GM23338 (cell line): Measurements from ENCODE around the gene GPT2. TPM values are rescaled to one million over a fixed set of nuclear protein-coding genes. Genes with fewer than 3 reads are reported as not detected.

ENCODE experiments used
- ATAC-seq: fragments of 200-7000 bp; cut with Tn5 transposase; 3 replicates; pipeline ENCODE4 v1.9.1; 2020
- DNase-seq: peaks from one replicate; pipeline ENCODE4 v3.0.0-alpha.2; 2015; ENCODE audit warnings: low spot score
- H2AFZ ChIP-seq: fragments of 200-600 bp; sonication (generic); 2 replicates; pipeline ENCODE4 v1.8.0; 2016; ENCODE audit warnings: antibody characterized with exemption, mild to moderate bottlenecking, moderate library complexity
- H3F3A ChIP-seq: fragments of 200-600 bp; sonication (generic); replicated peaks from 2 replicates; pipeline ENCODE4 v1.8.0; 2017; ENCODE audit warnings: antibody characterized with exemption, mixed run types, low read depth
- H3K27ac ChIP-seq: fragments of 200-600 bp; sonication (generic); 2 replicates; pipeline ENCODE4 v1.6.1; 2016; ENCODE audit warnings: low read depth
- H3K27me3 ChIP-seq: fragments of 200-600 bp; sonication (generic); 2 replicates; pipeline ENCODE4 v1.8.0; 2016; ENCODE audit warnings: mild to moderate bottlenecking, mixed run types, moderate library complexity; ENCODE audit not compliant: insufficient read depth
- H3K36me3 ChIP-seq: fragments of 200-600 bp; sonication (generic); 2 replicates; pipeline ENCODE4 v1.8.0; 2016; ENCODE audit warnings: mild to moderate bottlenecking; ENCODE audit not compliant: insufficient read depth
- H3K4me1 ChIP-seq: fragments of 200-600 bp; sonication (generic); 2 replicates; pipeline ENCODE4 v1.8.0; 2016; ENCODE audit warnings: mild to moderate bottlenecking, moderate library complexity; ENCODE audit not compliant: insufficient read depth
- H3K4me2 ChIP-seq: fragments of 200-600 bp; sonication (generic); 2 replicates; pipeline ENCODE4 v1.7.1; 2017; ENCODE audit warnings: mixed run types
- H3K4me3 ChIP-seq: fragments of 200-600 bp; sonication (generic); 2 replicates; pipeline ENCODE4 v1.6.1; 2016; ENCODE audit warnings: mixed run types
- H3K79me2 ChIP-seq: fragments of 200-600 bp; sonication (generic); replicated peaks from 2 replicates; pipeline ENCODE4 v1.8.0; 2017; ENCODE audit warnings: mild to moderate bottlenecking; ENCODE audit not compliant: insufficient read depth
- H3K9me2 ChIP-seq: fragments of 200-600 bp; sonication (generic); 2 replicates; pipeline ENCODE4 v1.8.0; 2017; ENCODE audit not compliant: insufficient read depth
- H4K20me1 ChIP-seq: fragments of 200-600 bp; sonication (generic); replicated peaks from 2 replicates; pipeline ENCODE4 v1.8.0; 2017; ENCODE audit warnings: mild to moderate bottlenecking; ENCODE audit not compliant: insufficient read depth
- H3K27ac Mint-ChIP-seq: 2 replicates; pipeline ENCODE4 v1.8.0; 2020; ENCODE audit warnings: inconsistent platforms, mild to moderate bottlenecking, moderate library complexity, mixed read lengths
- H3K27me3 Mint-ChIP-seq: 3 replicates; pipeline ENCODE4 v1.8.0; 2022; ENCODE audit warnings: low read depth, mild to moderate bottlenecking, moderate library complexity, mixed read lengths, inconsistent platforms; ENCODE audit not compliant: insufficient read depth, poor library complexity
- H3K36me3 Mint-ChIP-seq: 3 replicates; pipeline ENCODE4 v1.8.0; 2021; ENCODE audit warnings: low read depth, mild to moderate bottlenecking, inconsistent platforms, moderate library complexity, mixed read lengths
- H3K4me1 Mint-ChIP-seq: 3 replicates; pipeline ENCODE4 v1.8.0; 2020; ENCODE audit warnings: mild to moderate bottlenecking, inconsistent platforms, mixed read lengths
- H3K4me3 Mint-ChIP-seq: 3 replicates; pipeline ENCODE4 v1.8.0; 2021; ENCODE audit warnings: moderate library complexity, mild to moderate bottlenecking, inconsistent platforms, mixed read lengths
- H3K9me3 Mint-ChIP-seq: 3 replicates; pipeline ENCODE4 v1.8.0; 2020; ENCODE audit warnings: moderate library complexity, mild to moderate bottlenecking, inconsistent platforms, mixed read lengths
- EZH2 ChIP-seq: fragments of 200-600 bp; sonication (generic); IDR thresholded peaks from one replicate; pipeline ENCODE4 v1.8.0; 2017; ENCODE audit warnings: antibody characterized with exemption, mild to moderate bottlenecking, low read depth; ENCODE audit not compliant: unreplicated experiment
- ZNF331 ChIP-seq: fragments of 250-450 bp; sonication (Bioruptor Pico); IDR thresholded peaks from 2 replicates; pipeline ENCODE4 v1.5.0; 2020; ENCODE audit warnings: low read depth, mild to moderate bottlenecking, moderate library complexity
- polyA plus RNA-seq: library from polyadenylated mRNA; unstranded; fragments of >200 nt; fragmentation: Nextera tagmentation; extraction: Ambion mirVana; gene quantifications from 2 replicates; pipeline ENCODE4 v1.2.1, GENCODE V29; 2016
- total RNA-seq: library from RNA; depleted of rRNA; stranded (reverse); fragments of >200 nt; shearing (Covaris generic); gene quantifications from 2 replicates; pipeline ENCODE4 v1.2.3, GENCODE V29; 2014
- TF ChIP-seq, protein P1 (sequence below): fragments of 250-450 bp; sonication (Bioruptor Pico); IDR thresholded peaks from 2 replicates; pipeline ENCODE4 v1.5.0; 2020; ENCODE audit warnings: mild to moderate bottlenecking, moderate library complexity
- TF ChIP-seq, protein P2 (sequence below), 2 experiments: fragments of 200-600 bp in 1 of 2; sonication (generic) in 1 of 2; conservative IDR thresholded peaks; 2 replicates each; pipeline versions ENCODE4 v1.5.1 to v1.6.1; 2016 to 2017; ENCODE audit warnings: antibody characterized with exemption in 2 of 2, low read depth in 2 of 2, mild to moderate bottlenecking in 2 of 2, moderate library complexity in 1 of 2

The GPT2 gene
- total and polyA plus RNA-seq, 2 experiments from 2014 or later = 48.5 to 81.0 TPM

DNA sequence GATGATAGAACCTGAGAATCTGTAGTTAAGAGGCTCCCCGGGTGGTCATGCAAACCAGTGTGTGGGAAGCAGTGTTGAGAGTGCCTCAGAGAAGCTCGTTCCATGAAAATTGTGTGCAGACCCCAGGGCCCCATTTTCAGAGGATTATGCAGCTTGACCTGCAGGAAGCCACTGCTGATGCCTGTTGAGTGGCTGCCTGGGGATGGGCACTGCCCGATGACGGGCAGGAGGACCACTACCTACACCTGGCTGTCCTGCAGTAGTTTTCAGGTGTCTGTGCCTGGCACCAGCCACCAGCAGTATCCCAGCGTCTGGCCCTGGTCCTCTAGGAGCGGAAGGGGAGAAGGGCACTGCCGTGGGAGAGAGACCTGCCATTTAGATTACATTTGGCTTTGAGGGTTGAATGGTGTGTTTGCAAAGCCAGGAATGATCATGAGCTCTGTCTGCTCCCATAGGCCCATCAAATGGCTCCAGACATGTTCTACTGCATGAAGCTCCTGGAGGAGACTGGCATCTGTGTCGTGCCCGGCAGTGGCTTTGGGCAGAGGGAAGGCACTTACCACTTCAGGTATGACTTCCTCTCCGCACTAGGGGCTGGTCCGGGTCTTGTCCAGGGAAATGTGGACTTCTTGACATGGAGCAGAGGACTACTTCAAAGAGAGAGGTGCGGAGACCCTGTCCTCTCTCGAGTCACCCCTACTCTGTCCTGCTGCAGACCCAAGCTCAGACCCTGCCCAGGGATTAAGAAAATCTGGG, 42.5 kb downstream of the GPT2 start (continued):
- no peak for TF ChIP-seq ZNF331 (CRISPR knock-in tag)

DNA sequence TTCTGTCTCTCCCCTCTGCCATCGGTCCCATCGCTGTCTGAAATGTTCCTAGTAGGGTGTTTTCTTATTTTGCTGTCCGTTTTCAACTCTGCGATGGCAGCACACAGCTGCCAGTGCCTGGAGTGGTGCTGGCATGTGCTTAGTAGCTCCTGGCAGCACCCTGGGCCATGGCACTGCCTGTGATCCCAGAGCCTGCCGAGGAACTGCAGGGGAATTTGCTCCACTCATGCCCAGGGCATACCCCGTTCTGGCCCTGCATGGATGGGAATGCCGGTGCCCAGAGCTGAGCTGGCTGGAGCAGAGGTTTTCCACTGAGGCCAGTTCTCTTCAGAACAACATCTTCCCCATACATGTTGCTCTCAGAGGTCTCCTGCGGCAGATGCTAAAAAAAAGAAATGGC, 43.1 kb downstream of the GPT2 start:
- H3K9me3 Mint-ChIP-seq = no peaks in the 10 kb centered on the region
- peaks cover 13% of the 10 kb centered on the region for H3K27me3 Mint-ChIP-seq
- Histone ChIP-seq H3K4me1 (no peaks in the 10 kb centered on the region), H3K27ac (no peak overlapping the region), H3F3A (peaks cover 6% of the 10 kb centered on the region; the same call in 1 of the 2 replicates), H2AFZ (no peak overlapping the region), H3K36me3 (peaks cover 59% of the 10 kb centered on the region; the same call in 1 of the 2 replicates), H3K4me2 (no peak overlapping the region), H3K4me3 (no peak overlapping the region), H4K20me1 (peaks cover 9% of the 10 kb centered on the region; the same call in 1 of the 2 replicates), H3K79me2 (no peaks in the 10 kb centered on the region), H3K9me2 (no peaks in the 10 kb centered on the region), H3K27me3 (no peaks in the 10 kb centered on the region)
- TF ChIP-seq EZH2 = no peak
- TF ChIP-seq, protein P1, sequence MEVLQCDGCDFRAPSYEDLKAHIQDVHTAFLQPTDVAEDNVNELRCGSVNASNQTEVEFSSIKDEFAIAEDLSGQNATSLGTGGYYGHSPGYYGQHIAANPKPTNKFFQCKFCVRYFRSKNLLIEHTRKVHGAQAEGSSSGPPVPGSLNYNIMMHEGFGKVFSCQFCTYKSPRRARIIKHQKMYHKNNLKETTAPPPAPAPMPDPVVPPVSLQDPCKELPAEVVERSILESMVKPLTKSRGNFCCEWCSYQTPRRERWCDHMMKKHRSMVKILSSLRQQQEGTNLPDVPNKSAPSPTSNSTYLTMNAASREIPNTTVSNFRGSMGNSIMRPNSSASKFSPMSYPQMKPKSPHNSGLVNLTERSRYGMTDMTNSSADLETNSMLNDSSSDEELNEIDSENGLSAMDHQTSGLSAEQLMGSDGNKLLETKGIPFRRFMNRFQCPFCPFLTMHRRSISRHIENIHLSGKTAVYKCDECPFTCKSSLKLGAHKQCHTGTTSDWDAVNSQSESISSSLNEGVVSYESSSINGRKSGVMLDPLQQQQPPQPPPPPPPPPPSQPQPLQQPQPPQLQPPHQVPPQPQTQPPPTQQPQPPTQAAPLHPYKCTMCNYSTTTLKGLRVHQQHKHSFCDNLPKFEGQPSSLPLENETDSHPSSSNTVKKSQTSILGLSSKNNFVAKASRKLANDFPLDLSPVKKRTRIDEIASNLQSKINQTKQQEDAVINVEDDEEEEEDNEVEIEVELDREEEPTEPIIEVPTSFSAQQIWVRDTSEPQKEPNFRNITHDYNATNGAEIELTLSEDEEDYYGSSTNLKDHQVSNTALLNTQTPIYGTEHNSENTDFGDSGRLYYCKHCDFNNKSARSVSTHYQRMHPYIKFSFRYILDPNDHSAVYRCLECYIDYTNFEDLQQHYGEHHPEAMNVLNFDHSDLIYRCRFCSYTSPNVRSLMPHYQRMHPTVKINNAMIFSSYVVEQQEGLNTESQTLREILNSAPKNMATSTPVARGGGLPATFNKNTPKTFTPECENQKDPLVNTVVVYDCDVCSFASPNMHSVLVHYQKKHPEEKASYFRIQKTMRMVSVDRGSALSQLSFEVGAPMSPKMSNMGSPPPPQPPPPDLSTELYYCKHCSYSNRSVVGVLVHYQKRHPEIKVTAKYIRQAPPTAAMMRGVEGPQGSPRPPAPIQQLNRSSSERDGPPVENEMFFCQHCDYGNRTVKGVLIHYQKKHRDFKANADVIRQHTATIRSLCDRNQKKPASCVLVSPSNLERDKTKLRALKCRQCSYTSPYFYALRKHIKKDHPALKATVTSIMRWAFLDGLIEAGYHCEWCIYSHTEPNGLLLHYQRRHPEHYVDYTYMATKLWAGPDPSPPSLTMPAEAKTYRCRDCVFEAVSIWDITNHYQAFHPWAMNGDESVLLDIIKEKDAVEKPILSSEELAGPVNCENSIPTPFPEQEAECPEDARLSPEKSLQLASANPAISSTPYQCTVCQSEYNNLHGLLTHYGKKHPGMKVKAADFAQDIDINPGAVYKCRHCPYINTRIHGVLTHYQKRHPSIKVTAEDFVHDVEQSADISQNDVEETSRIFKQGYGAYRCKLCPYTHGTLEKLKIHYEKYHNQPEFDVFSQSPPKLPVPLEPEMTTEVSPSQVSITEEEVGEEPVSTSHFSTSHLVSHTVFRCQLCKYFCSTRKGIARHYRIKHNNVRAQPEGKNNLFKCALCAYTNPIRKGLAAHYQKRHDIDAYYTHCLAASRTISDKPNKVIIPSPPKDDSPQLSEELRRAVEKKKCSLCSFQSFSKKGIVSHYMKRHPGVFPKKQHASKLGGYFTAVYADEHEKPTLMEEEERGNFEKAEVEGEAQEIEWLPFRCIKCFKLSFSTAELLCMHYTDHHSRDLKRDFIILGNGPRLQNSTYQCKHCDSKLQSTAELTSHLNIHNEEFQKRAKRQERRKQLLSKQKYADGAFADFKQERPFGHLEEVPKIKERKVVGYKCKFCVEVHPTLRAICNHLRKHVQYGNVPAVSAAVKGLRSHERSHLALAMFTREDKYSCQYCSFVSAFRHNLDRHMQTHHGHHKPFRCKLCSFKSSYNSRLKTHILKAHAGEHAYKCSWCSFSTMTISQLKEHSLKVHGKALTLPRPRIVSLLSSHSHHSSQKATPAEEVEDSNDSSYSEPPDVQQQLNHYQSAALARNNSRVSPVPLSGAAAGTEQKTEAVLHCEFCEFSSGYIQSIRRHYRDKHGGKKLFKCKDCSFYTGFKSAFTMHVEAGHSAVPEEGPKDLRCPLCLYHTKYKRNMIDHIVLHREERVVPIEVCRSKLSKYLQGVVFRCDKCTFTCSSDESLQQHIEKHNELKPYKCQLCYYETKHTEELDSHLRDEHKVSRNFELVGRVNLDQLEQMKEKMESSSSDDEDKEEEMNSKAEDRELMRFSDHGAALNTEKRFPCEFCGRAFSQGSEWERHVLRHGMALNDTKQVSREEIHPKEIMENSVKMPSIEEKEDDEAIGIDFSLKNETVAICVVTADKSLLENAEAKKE (CRISPR knock-in tag) = no peak
- TF ChIP-seq, protein P2, sequence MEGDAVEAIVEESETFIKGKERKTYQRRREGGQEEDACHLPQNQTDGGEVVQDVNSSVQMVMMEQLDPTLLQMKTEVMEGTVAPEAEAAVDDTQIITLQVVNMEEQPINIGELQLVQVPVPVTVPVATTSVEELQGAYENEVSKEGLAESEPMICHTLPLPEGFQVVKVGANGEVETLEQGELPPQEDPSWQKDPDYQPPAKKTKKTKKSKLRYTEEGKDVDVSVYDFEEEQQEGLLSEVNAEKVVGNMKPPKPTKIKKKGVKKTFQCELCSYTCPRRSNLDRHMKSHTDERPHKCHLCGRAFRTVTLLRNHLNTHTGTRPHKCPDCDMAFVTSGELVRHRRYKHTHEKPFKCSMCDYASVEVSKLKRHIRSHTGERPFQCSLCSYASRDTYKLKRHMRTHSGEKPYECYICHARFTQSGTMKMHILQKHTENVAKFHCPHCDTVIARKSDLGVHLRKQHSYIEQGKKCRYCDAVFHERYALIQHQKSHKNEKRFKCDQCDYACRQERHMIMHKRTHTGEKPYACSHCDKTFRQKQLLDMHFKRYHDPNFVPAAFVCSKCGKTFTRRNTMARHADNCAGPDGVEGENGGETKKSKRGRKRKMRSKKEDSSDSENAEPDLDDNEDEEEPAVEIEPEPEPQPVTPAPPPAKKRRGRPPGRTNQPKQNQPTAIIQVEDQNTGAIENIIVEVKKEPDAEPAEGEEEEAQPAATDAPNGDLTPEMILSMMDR (conservative IDR thresholded peaks at IDR 0.05; ENCODE audit: low read depth in 2 of 2) = no peak
- peaks cover 4% of the 10 kb centered on the region; the same call in 1 of the 3 replicates for H3K4me1 Mint-ChIP-seq
- ATAC-seq (no peak), DNase-seq (no peak)
- no peak overlapping the region for H3K27ac Mint-ChIP-seq
- H3K36me3 Mint-ChIP-seq = peaks cover 96% of the 10 kb centered on the region
- H3K4me3 Mint-ChIP-seq = no peak overlapping the region
